Activated T-helper 2 cell treated with anti-CD3 and anti-CD28 coated beads, Interferon-gamma antibody, Interleukin-2, Interleukin-4, amounts not matched to agents 10 μg/mL and 5 μg/mL and 100 μg/mL, durations not matched to agents 14 hours and 24 hours and 36 hours (primary cell): ENCODE measurements around the gene NDUFA13. TPM values are rescaled to one million over a fixed set of nuclear protein-coding genes. Genes with fewer than 3 reads are reported as not detected.

Experiments used
- DNase-seq: peaks from one replicate; pipeline ENCODE4 v3.0.0; 2021; ENCODE audit warnings: low spot score
- H3K27ac Mint-ChIP-seq: one replicate; pipeline ENCODE4 v1.8.0; 2021; ENCODE audit warnings: mixed read lengths
- H3K27me3 Mint-ChIP-seq: one replicate; pipeline ENCODE4 v1.8.0; 2021; ENCODE audit warnings: low read depth, mixed read lengths
- H3K36me3 Mint-ChIP-seq: one replicate; pipeline ENCODE4 v1.8.0; 2021; ENCODE audit warnings: low read depth, mixed read lengths
- H3K4me1 Mint-ChIP-seq: one replicate; pipeline ENCODE4 v1.8.0; 2021; ENCODE audit warnings: low read depth, mixed read lengths
- H3K4me3 Mint-ChIP-seq: one replicate; pipeline ENCODE4 v1.8.0; 2021; ENCODE audit warnings: low read depth, mild to moderate bottlenecking, moderate library complexity, mixed read lengths
- H3K9me3 Mint-ChIP-seq: one replicate; pipeline ENCODE4 v1.8.0; 2021; ENCODE audit warnings: mixed read lengths
- intact Hi-C: fragments of 100-400 bp; cut with micrococcal nuclease; formaldehyde crosslinking; loops from one replicate; pipeline ENCODE4 v1.15.1; 2023
- total RNA-seq: library from RNA; stranded (reverse); gene quantifications from 2 replicates; pipeline ENCODE4 v1.2.3, GENCODE V29; 2022

NDUFA13 gene
- total RNA-seq, 1 donor from 2014 or later, result 393 TPM

- H3K36me3 Mint-ChIP-seq, result peaks cover 53% of the 10 kb centered on the region
- H3K4me1 Mint-ChIP-seq, result peaks cover 19% of the 10 kb centered on the region
- intact Hi-C loops, result no loop called here
- H3K9me3 Mint-ChIP-seq, result no peaks in the 10 kb centered on the region
- no peak for DNase-seq
- no peaks in the 10 kb centered on the region for H3K27me3 Mint-ChIP-seq
- no peak overlapping the region for H3K4me3 Mint-ChIP-seq
- H3K27ac Mint-ChIP-seq, result no peak overlapping the region
These were observed 22.0 kb upstream of the NDUFA13 start for GRCh38 chr19:19493841-19494546.

- no peaks in the 10 kb centered on the region for H3K27me3 Mint-ChIP-seq
- peaks cover 53% of the 10 kb centered on the region for H3K36me3 Mint-ChIP-seq
- intact Hi-C loops, result no loop called here
- no peaks in the 10 kb centered on the region for H3K4me1 Mint-ChIP-seq
- DNase-seq, result no peak
- no peak overlapping the region for H3K27ac Mint-ChIP-seq
- no peak overlapping the region for H3K4me3 Mint-ChIP-seq
- no peaks in the 10 kb centered on the region for H3K9me3 Mint-ChIP-seq
These were observed 20.1 kb upstream of the NDUFA13 start for GRCh38 chr19:19495614-19496603.

GRCh38 chr19:19498255-19498991 lies 17.6 kb upstream of the NDUFA13 start:
- no peak overlapping the region for H3K4me3 Mint-ChIP-seq
- no peaks in the 10 kb centered on the region for H3K27me3 Mint-ChIP-seq
- no peaks in the 10 kb centered on the region for H3K4me1 Mint-ChIP-seq
- DNase-seq, result no peak
- H3K27ac Mint-ChIP-seq, result no peak overlapping the region
- intact Hi-C loops, result no loop called here
- peaks cover 65% of the 10 kb centered on the region for H3K36me3 Mint-ChIP-seq
- H3K9me3 Mint-ChIP-seq, result no peaks in the 10 kb centered on the region

GRCh38 chr19:19499272-19499995 lies 16.6 kb upstream of the NDUFA13 start:
- Mint-ChIP-seq H3K9me3 (no peaks in the 10 kb centered on the region), H3K27me3 (no peaks in the 10 kb centered on the region), H3K27ac (no peak overlapping the region), H3K4me1 (no peaks in the 10 kb centered on the region), H3K4me3 (no peak overlapping the region), H3K36me3 (peaks cover 64% of the 10 kb centered on the region)
- intact Hi-C loops, result no loop called here
- no peak for DNase-seq

- Mint-ChIP-seq H3K27me3 (no peaks in the 10 kb centered on the region), H3K4me3 (no peak overlapping the region), H3K36me3 (peaks cover 65% of the 10 kb centered on the region), H3K9me3 (no peaks in the 10 kb centered on the region), H3K27ac (no peak overlapping the region), H3K4me1 (no peaks in the 10 kb centered on the region)
- intact Hi-C loops, result no loop called here
- no peak for DNase-seq
These were observed 14.9 kb upstream of the NDUFA13 start for GRCh38 chr19:19500975-19501644.

GRCh38 chr19:19501798-19502197 lies 14.2 kb upstream of the NDUFA13 start:
- no peaks in the 10 kb centered on the region for H3K9me3 Mint-ChIP-seq
- no peak for DNase-seq
- intact Hi-C loops, result no loop called here
- H3K4me1 Mint-ChIP-seq, result no peaks in the 10 kb centered on the region
- peaks cover 64% of the 10 kb centered on the region for H3K36me3 Mint-ChIP-seq
- no peak overlapping the region for H3K27ac Mint-ChIP-seq
- H3K4me3 Mint-ChIP-seq, result no peak overlapping the region
- no peaks in the 10 kb centered on the region for H3K27me3 Mint-ChIP-seq

GRCh38 chr19:19502281-19502680 lies 13.7 kb upstream of the NDUFA13 start:
- Mint-ChIP-seq H3K27me3 (no peaks in the 10 kb centered on the region), H3K4me1 (no peaks in the 10 kb centered on the region), H3K4me3 (no peak overlapping the region), H3K27ac (no peak overlapping the region), H3K36me3 (peaks cover 64% of the 10 kb centered on the region), H3K9me3 (no peaks in the 10 kb centered on the region)
- intact Hi-C loops, result no loop called here
- no peak for DNase-seq

GRCh38 chr19:19502808-19503602 lies 13.0 kb upstream of the NDUFA13 start:
- Mint-ChIP-seq H3K4me3 (no peak overlapping the region), H3K27ac (no peak overlapping the region)

GRCh38 chr19:19504754-19505668 lies 11.0 kb upstream of the NDUFA13 start:
- peaks cover 63% of the 10 kb centered on the region for H3K36me3 Mint-ChIP-seq
- H3K27ac Mint-ChIP-seq, result no peak overlapping the region
- no peak overlapping the region for H3K4me3 Mint-ChIP-seq
- H3K9me3 Mint-ChIP-seq, result no peaks in the 10 kb centered on the region
- no peak for DNase-seq
- intact Hi-C loops, result no loop called here
- H3K27me3 Mint-ChIP-seq, result no peaks in the 10 kb centered on the region
- H3K4me1 Mint-ChIP-seq, result no peaks in the 10 kb centered on the region

More at GRCh38 chr19:19502808-19503602, 13.0 kb upstream of the NDUFA13 start:
- Mint-ChIP-seq H3K27me3 (no peaks in the 10 kb centered on the region), H3K9me3 (no peaks in the 10 kb centered on the region), H3K36me3 (peaks cover 67% of the 10 kb centered on the region), H3K4me1 (no peaks in the 10 kb centered on the region)
- intact Hi-C loops, result no loop called here
- no peak for DNase-seq

GRCh38 chr19:19505669-19506326 lies 10.2 kb upstream of the NDUFA13 start:
- no peak for DNase-seq
- Mint-ChIP-seq H3K27ac (no peak overlapping the region), H3K4me3 (no peak overlapping the region), H3K36me3 (peaks cover 61% of the 10 kb centered on the region), H3K27me3 (no peaks in the 10 kb centered on the region), H3K9me3 (no peaks in the 10 kb centered on the region), H3K4me1 (no peaks in the 10 kb centered on the region)
- intact Hi-C loops, result no loop called here
